Endothelial cell of umbilical vein (primary cell): ENCODE data around the gene FAM186B. TPM values are rescaled to one million over a fixed set of nuclear protein-coding genes. Genes with fewer than 3 reads are reported as not detected.

Source experiments
- BruUV-seq: library from RNA; stranded (reverse); fragments of 400-500 nt; replicated peaks from 2 replicates; lab custom pipeline; 2021; lab: Mats Ljungman, UMichigan
- CTCF ChIA-PET: fragments of 300-600, 350-600 bp; sonication (Branson Sonifier 250); formaldehyde crosslinking; loops from one replicate; lab custom pipeline; 2021; ENCODE audit warnings: antibody characterized with exemption, inconsistent platforms; lab: Charles Lee
- POLR2A ChIA-PET: fragments of 300-600, 350-600 bp; sonication (Branson Sonifier 250); formaldehyde crosslinking; loops from one replicate; lab custom pipeline; 2021; ENCODE audit warnings: antibody characterized with exemption, inconsistent platforms; lab: Charles Lee
- DNase-seq: peaks from one replicate; pipeline ENCODE4 v3.0.0-alpha.2; 2011; ENCODE audit warnings: low read depth, low spot score
- FAIRE-seq: peaks from 2 replicates; lab custom pipeline; 2011; peaks lifted over from hg19 to GRCh38; lab: Jason Lieb, UNC
- H2AFZ ChIP-seq: 2 replicates; pipeline ENCODE4 v1.6.0; 2012; ENCODE audit warnings: low read depth, low read length, control low read depth, inconsistent platforms
- H3K27ac ChIP-seq: 2 replicates; pipeline ENCODE4 v1.5.1; 2011; ENCODE audit warnings: low read depth, mild to moderate bottlenecking, control low read depth, low read length, moderate library complexity; ENCODE audit not compliant: insufficient read depth
- H3K27me3 ChIP-seq, 2 experiments: 2 replicates each; pipeline versions ENCODE4 v1.6.0 to v1.6.1; 2011; ENCODE audit warnings: low read length in 2 of 2, mixed read lengths in 1 of 2; ENCODE audit not compliant: control insufficient read depth in 2 of 2, insufficient read depth in 2 of 2
- H3K36me3 ChIP-seq, 2 experiments: 2 replicates in 1 of 2; 3 replicates in 1 of 2; pipeline ENCODE4 v1.5.1; 2011; ENCODE audit warnings: low read length in 2 of 2, mild to moderate bottlenecking in 1 of 2, moderate library complexity in 1 of 2; ENCODE audit not compliant: control insufficient read depth in 2 of 2, insufficient read depth in 2 of 2; ENCODE audit errors: extremely low read depth in 1 of 2
- H3K4me1 ChIP-seq: 3 replicates; pipeline ENCODE4 v1.5.1; 2011; ENCODE audit warnings: mild to moderate bottlenecking, low read length; ENCODE audit not compliant: control insufficient read depth, insufficient read depth; ENCODE audit errors: extremely low read depth
- H3K4me2 ChIP-seq: 2 replicates; pipeline ENCODE4 v1.6.1; 2011; ENCODE audit warnings: low read length, control low read depth, mixed read lengths; ENCODE audit not compliant: insufficient read depth
- H3K4me3 ChIP-seq, 3 experiments: fragments of 200-600 bp in 1 of 3; sonication (generic), shearing (Covaris generic) in 1 of 3; replicated peaks in 1 of 3; 2 replicates each; pipeline ENCODE4 v1.5.1; 2011 to 2016; ENCODE audit warnings: control low read depth in 3 of 3, low read length in 3 of 3, mild to moderate bottlenecking in 2 of 3, inconsistent platforms in 1 of 3, low read depth in 1 of 3, moderate library complexity in 1 of 3; ENCODE audit not compliant: insufficient read depth in 1 of 3
- H3K79me2 ChIP-seq: 2 replicates; pipeline ENCODE4 v1.6.0; 2012; ENCODE audit warnings: low read length, inconsistent platforms; ENCODE audit not compliant: control insufficient read depth, insufficient read depth
- H3K9ac ChIP-seq: replicated peaks from 2 replicates; pipeline ENCODE3; 2011; ENCODE audit warnings: low read length, control low read depth; ENCODE audit not compliant: insufficient read depth; ENCODE audit errors: extremely low read depth
- H3K9me1 ChIP-seq: replicated peaks from 3 replicates; pipeline ENCODE4 v1.6.0; 2011; ENCODE audit warnings: mild to moderate bottlenecking, low read length; ENCODE audit not compliant: control insufficient read depth, insufficient read depth; ENCODE audit errors: extremely low read depth
- H3K9me3 ChIP-seq: replicated peaks from 2 replicates; pipeline ENCODE4 v1.5.1; 2012; ENCODE audit warnings: low read length, inconsistent platforms; ENCODE audit not compliant: control insufficient read depth, insufficient read depth
- H4K20me1 ChIP-seq: replicated peaks from 2 replicates; pipeline ENCODE3; 2011; ENCODE audit warnings: mild to moderate bottlenecking, low read length; ENCODE audit not compliant: control insufficient read depth, insufficient read depth; ENCODE audit errors: extremely low read depth
- EZH2 ChIP-seq: IDR thresholded peaks from 2 replicates; pipeline ENCODE4 v1.6.1; 2012; ENCODE audit warnings: borderline replicate concordance, low read depth, mild to moderate bottlenecking, moderate library complexity, low read length, inconsistent platforms; ENCODE audit not compliant: severe bottlenecking
- FOS ChIP-seq: IDR thresholded peaks from 2 replicates; pipeline ENCODE4 v1.6.1; 2011; ENCODE audit warnings: mild to moderate bottlenecking, low read length, moderate library complexity, borderline replicate concordance; ENCODE audit not compliant: insufficient read depth
- GATA2 ChIP-seq: IDR thresholded peaks from 2 replicates; pipeline ENCODE4 v1.7.0; 2011; ENCODE audit warnings: low read depth, mild to moderate bottlenecking, moderate library complexity, mixed read lengths, low read length; ENCODE audit not compliant: insufficient read length, insufficient read depth
- JUN ChIP-seq: IDR thresholded peaks from 2 replicates; pipeline ENCODE4 v1.6.1; 2011; ENCODE audit warnings: borderline replicate concordance, low read depth; ENCODE audit not compliant: insufficient read length, insufficient read depth
- MYC ChIP-seq: IDR thresholded peaks from one replicate; pipeline ENCODE4 v1.6.1; 2011; ENCODE audit warnings: mild to moderate bottlenecking, low read depth, low read length
- POLR2A ChIP-seq: IDR thresholded peaks from 2 replicates; pipeline ENCODE4 v1.6.1; 2012; ENCODE audit warnings: low read depth, mild to moderate bottlenecking, control low read depth, low read length
- POLR2AphosphoS5 ChIP-seq: IDR thresholded peaks from 2 replicates; pipeline ENCODE4 v1.6.1; 2012; ENCODE audit warnings: low read depth, mild to moderate bottlenecking, control low read depth, low read length, moderate library complexity; ENCODE audit not compliant: insufficient read depth
- dilution Hi-C: fragments of 300-500 bp; cut with MboI; formaldehyde crosslinking; loops from one replicate; pipeline ENCODE4 v1.15.0; 2019; ENCODE audit warnings: low sequenced_read_pairs; ENCODE audit not compliant: extremely low pct_ligation_motif_present
- intact Hi-C: fragments of 100-400 bp; cut with micrococcal nuclease; formaldehyde crosslinking; loops from one replicate; pipeline ENCODE4 v1.10.0; 2022
- polyA plus RNA-seq, 4 experiments: library from polyadenylated mRNA; depleted of rRNA in 3 of 4; stranded (reverse) in 3 of 4; unstranded in 1 of 4; fragments of >200 nt; gene quantifications; 2 replicates each; pipeline versions ENCODE4 v1.2.1 to v1.2.3, GENCODE V29; 2011 to 2012; ENCODE audit warnings: missing spikeins in 1 of 4
- total RNA-seq: library from RNA; stranded (reverse); gene quantifications from 2 replicates; pipeline ENCODE4 v1.2.3, GENCODE V29; 2021
- TF ChIP-seq, protein P1 (sequence below), 2 donors: IDR thresholded peaks; 1 replicate in 1 of 2; 2 replicates in 1 of 2; pipeline ENCODE4 v1.5.1; 2011; ENCODE audit warnings: low read length in 2 of 2, mild to moderate bottlenecking in 2 of 2, moderate library complexity in 2 of 2, control low read depth in 1 of 2, inconsistent platforms in 1 of 2, low read depth in 1 of 2; ENCODE audit not compliant: insufficient read depth in 1 of 2; ENCODE audit errors: extremely low read depth in 1 of 2
- TF ChIP-seq, protein P2 (sequence below): IDR thresholded peaks from 2 replicates; pipeline ENCODE4 v1.6.1; 2011; ENCODE audit not compliant: insufficient read depth, insufficient read length

The FAM186B gene
- total and polyA plus RNA-seq, 2 donors (not counting 3 experiments of a cell fraction or from before 2014, with no cell fraction given): 0.10 to 0.33 TPM

DNA sequence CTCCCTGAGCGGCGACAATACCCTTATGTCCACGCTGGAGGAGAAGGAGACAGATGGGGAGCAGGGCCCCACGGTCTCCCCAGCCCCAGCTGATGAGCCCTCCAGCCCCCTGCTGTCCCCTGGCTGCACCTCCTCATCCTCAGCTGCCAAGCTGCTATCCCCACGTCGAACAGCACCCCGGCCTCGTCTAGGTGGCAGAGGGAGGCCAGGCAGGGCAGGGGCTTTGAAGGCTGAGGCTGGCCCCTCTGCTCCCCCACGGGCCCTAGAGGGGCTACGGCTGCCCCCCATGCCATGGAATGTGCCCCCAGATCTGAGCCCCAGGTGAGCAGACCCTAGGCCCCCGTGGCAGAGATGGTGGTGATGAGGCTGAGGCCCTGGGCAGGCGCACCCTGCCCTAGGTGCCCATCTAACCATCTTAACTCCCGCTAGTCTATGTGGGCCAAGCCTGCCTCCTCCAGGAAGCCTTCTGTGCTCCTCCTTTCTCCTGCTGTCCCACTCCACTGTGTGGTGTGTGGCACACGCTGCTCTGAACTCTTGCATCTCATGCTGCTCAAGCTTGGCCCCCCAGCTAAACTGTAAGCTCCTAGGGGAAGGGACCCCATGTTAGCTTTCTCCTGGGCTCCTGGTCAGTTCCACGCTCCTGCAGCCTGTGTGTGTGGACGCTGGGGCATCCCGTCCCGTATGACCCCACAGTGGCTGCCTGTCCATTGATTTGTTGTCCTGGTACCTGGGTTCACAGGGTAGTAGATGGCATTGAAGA lies 49.6 kb downstream of the FAM186B start:
- ChIA-PET POLR2A (no interaction called here), CTCF (interaction anchor here (0.6 to 6.9 kb wide), 8 partner anchors 9 to 224 kb away, joined by 3 to 44 read pairs (median 4); no protein-coding TSS in a partner anchor)
- intact Hi-C loops (no loop called here), dilution Hi-C loops (no loop called here)
- Histone ChIP-seq H3K9ac (no peak overlapping the region), H3K4me1 (no peaks in the 10 kb centered on the region), H3K36me3 (peaks cover 2 to 28% of the 10 kb centered on the region in 2 experiments), H3K4me3 (no peak overlapping the region), H3K4me2 (no peak overlapping the region), H3K79me2 (no peaks in the 10 kb centered on the region), H2AFZ (no peak overlapping the region), H3K27me3 (no peaks in the 10 kb centered on the region), H4K20me1 (no peaks in the 10 kb centered on the region), H3K9me3 (no peaks in the 10 kb centered on the region), H3K27ac (no peak overlapping the region), H3K9me1 (no peaks in the 10 kb centered on the region)
- BruUV-seq: no TSS peak
- no peak for FAIRE-seq
- TF ChIP-seq POLR2A (no peak), GATA2 (no peak), JUN (no peak), MYC (no peak), POLR2AphosphoS5 (no peak), FOS (no peak), EZH2 (no peak)
- TF ChIP-seq, protein P1, sequence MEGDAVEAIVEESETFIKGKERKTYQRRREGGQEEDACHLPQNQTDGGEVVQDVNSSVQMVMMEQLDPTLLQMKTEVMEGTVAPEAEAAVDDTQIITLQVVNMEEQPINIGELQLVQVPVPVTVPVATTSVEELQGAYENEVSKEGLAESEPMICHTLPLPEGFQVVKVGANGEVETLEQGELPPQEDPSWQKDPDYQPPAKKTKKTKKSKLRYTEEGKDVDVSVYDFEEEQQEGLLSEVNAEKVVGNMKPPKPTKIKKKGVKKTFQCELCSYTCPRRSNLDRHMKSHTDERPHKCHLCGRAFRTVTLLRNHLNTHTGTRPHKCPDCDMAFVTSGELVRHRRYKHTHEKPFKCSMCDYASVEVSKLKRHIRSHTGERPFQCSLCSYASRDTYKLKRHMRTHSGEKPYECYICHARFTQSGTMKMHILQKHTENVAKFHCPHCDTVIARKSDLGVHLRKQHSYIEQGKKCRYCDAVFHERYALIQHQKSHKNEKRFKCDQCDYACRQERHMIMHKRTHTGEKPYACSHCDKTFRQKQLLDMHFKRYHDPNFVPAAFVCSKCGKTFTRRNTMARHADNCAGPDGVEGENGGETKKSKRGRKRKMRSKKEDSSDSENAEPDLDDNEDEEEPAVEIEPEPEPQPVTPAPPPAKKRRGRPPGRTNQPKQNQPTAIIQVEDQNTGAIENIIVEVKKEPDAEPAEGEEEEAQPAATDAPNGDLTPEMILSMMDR (IDR thresholded peaks at IDR 0.05; ENCODE audit: extremely low read depth in 1 of 2, insufficient read depth in 1 of 2, low read depth in 1 of 2, low read length in 2 of 2): no peak
- TF ChIP-seq, protein P2, sequence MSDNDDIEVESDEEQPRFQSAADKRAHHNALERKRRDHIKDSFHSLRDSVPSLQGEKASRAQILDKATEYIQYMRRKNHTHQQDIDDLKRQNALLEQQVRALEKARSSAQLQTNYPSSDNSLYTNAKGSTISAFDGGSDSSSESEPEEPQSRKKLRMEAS: no peak
- no peak for DNase-seq
